HG03469 (cell line): ENCODE results near the gene IFT52.
"Not testable (repeated sequence)": the region's sequence is repeated elsewhere in the genome, so short reads cannot be mapped to it uniquely, and the experiment has no call there.

Experiments used
- ATAC-seq: cut with Tn5 transposase; IDR thresholded peaks from one replicate; pipeline ENCODE4 v1.9.1; 2021; ENCODE audit warnings: mild to moderate bottlenecking, moderate library complexity, moderate number of reproducible peaks; ENCODE audit not compliant: unreplicated experiment

Gene IFT52

DNA sequence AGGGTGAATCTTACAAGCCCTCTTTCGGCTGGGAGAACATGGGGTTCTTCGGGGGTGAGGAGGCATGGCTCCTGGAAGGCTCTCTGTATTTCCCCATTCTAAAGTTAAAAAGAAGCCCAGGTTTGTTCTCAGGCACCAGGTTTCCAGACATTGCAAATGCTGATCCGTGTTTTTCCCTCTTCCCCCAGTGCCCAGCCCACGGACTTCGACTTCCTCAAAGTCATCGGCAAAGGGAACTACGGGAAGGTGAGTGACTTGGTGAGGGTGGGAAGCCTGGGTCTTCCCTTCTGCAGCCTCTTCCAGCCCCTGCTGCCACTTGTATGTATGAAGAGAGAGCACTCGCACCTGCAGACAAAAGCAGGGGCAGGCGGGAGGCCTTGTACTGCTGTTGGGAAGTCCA, 23.3 kb upstream of the IFT52 start:
- ATAC-seq: no peak

DNA sequence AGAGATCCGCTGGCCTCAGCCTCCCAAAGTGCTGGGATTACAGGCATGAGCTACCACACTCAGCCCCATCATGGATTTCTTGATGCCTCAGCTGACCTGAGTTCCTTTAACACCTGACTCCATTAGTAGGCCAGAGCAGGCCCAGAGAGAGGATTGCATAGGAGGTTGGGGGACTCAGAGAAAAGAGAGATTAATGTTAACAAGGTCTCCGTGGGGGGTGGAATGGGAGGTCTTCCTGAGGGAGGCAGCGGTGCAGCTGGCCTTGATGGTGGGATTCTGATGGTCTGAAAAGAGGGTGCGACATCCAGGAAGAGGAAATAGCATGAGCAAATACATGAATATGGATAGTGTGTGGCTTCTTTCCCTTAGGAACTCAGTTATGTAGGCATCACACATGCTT, 22.0 kb upstream of the IFT52 start:
- ATAC-seq: no peak

DNA sequence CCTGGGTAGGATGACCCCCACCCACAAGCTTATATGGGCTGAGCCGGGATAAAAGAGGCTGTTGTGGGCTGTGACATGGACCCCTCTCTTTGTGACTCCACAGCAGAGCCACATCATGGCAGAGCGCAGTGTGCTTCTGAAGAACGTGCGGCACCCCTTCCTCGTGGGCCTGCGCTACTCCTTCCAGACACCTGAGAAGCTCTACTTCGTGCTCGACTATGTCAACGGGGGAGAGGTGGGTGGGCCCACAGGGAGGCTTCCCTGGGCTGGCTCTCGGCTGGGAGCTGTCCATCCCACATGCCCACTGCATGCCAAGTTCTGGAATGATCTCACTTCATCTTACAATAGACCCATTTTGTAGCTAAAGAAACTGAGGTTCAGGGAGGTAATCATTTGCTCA, 21.5 kb upstream of the IFT52 start:
- no peak for ATAC-seq

DNA sequence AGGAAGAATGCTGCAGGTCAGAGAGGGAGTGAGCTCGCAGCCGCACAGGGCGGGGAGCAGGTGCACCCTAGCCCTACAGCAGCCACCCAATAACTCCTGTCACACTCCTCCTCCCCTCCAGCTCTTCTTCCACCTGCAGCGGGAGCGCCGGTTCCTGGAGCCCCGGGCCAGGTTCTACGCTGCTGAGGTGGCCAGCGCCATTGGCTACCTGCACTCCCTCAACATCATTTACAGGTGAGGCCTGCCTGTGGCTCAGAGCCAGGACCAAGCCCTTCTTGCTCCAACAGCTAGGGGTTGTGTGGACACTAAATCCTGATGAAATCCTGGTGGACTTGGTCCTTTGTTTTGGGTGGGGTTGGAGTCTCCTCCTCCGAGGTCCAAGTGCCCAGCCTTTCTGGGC, 20.2 kb upstream of the IFT52 start:
- no peak for ATAC-seq

DNA sequence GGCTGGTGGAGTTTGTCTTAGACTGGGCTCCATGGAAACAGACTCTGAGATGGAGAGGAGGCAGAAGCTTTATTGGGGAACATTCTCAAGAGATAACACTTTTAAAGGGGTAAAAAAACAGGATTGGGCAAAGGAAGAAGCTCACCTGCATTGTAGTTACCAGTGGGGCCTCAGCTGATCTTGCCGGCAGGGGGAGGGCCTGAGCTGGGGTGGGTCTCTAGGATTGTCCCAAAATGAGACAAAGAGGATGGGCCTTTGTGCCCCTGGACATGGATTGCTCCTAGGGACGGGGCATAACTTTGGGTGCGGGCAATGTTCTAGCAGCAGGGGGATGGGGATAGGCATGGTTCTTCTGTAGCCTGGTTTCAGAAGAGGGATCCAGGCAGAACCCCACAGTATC, 19.4 kb upstream of the IFT52 start:
- ATAC-seq: no peak

GRCh38 chr20:43571771-43572170, 19.0 kb upstream of the IFT52 start:
- no peak for ATAC-seq

GRCh38 chr20:43572891-43573290, 17.8 kb upstream of the IFT52 start:
- no peak for ATAC-seq

GRCh38 chr20:43576108-43576507, 14.6 kb upstream of the IFT52 start:
- ATAC-seq: no peak

DNA sequence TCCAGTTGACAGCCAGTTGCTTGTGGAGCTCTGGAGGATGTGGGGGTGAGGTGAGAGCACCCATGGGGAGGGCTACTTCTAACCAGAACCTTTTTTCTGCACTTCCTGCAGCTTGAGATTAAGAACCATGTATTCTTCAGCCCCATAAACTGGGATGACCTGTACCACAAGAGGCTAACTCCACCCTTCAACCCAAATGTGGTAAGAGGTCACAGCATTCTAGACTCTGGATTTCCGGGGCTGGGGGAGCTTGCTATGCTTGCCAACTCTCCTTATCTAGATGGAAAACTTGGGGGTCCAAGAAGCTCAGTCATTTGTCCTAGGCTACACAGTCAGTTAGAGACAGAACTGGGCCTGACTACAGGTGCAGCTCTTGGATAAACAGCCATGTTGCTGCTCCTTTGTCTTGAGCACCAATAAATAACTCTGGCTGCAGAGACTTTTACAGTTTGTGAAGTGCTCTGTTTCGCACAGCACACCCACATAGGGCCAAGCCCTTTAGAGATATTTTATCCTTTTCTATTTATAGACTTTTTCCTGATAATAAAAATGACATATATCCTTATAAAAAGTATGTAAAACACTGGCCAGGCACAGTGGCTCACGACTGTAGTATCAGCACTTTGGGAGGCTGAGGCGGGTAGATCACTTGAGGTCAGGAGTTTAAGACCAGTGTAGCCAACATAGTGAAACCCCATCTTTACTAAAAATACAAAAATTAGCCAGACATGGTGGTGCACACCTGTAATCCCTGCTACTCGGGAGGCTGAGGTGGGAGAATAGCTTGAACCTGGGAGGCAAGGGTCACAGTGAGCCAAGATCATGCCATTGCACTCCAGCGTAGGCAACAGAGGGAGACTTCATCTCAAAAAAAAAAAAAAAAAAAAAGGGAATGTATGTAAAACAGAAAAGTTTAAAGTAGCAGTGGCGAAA, 10.6 kb upstream of the IFT52 start:
- no peak for ATAC-seq

GRCh38 chr20:43583133-43583864, 7.4 kb upstream of the IFT52 start:
- no peak for ATAC-seq

GRCh38 chr20:43583982-43584432, 6.7 kb upstream of the IFT52 start:
- ATAC-seq: no peak

DNA sequence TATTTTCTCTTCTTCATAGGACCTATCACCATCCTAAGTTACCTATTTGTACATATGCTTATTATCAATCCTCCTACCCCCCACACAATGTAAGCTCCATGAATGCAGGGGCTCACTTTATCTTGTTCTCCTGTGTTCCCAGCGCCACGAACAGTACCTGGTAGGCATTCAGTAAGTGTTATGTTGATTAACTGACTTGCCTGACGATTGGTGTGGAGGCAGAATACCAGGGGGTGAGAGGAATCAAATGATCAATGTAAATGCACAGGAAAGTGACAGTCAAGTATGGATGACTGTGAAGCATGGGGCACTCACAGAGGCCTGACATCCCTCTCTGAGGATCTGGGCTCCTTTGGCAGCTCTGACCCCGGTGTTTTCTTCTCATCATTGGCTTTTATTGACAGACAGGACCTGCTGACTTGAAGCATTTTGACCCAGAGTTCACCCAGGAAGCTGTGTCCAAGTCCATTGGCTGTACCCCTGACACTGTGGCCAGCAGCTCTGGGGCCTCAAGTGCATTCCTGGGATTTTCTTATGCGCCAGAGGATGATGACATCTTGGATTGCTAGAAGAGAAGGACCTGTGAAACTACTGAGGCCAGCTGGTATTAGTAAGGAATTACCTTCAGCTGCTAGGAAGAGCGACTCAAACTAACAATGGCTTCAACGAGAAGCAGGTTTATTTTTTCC, 6.1 kb upstream of the IFT52 start:
- ATAC-seq: no peak

DNA sequence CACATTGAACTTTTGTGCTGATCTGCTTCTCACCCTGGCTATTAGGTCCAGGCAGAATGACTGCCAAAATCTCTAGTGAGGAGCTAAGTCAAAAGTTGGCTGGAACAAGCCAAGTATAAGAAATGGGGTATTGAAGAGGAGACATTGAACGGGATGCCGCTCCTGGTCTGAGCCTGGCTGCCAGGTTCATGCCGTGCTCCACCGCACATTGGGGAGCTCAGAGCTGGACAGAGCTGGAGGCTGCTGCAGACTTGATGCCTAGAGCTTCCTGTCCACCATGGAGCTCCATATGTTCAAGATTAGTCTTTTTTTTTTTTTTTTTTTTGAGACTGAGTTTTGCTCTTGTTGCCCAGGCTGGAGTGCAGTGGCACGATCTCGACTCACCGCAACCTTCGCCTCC, 4.1 kb upstream of the IFT52 start:
- ATAC-seq: no peak

DNA sequence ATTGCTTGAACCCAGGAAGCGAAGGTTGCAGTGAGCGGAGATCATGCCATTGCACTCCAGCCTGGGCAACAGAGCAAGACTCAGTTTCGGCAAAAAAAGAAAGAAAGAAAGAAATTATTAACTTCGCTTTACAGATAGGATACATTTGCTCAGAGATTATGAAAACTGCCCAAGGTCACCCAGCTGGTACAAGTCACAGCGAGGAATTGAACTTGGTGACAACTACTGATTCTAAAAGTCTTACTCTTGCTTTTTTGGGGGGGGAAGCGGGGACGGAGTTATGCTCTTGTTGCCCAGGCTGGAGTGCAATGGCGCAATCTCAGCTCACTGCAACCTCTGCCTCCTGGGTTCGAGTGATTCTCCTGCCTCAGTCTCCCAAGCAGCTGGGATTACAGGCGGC, 2.2 kb upstream of the IFT52 start:
- ATAC-seq: not testable (repeated sequence)

GRCh38 chr20:43590036-43590391, 723 bp upstream of the IFT52 start:
- ATAC-seq: no peak

DNA sequence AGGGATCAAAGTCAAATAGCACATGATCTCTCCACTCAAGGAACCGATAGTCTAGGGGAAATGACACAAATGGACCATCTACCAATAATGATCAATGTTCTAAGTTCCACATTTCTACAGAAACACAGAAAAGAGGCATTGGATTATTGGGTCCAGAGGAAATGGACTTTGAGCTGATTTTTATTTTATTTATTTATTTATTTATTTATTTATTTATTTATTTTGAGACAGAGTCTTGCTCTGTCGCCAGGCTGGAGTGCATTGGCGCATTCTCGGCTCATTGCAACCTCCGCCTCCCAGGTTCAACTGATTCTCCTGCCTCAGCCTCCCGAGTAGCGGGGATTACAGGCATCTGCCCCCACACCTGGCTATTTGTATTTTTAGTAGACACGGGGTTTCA, 11.2 kb downstream of the IFT52 start:
- not testable (repeated sequence) for ATAC-seq

DNA sequence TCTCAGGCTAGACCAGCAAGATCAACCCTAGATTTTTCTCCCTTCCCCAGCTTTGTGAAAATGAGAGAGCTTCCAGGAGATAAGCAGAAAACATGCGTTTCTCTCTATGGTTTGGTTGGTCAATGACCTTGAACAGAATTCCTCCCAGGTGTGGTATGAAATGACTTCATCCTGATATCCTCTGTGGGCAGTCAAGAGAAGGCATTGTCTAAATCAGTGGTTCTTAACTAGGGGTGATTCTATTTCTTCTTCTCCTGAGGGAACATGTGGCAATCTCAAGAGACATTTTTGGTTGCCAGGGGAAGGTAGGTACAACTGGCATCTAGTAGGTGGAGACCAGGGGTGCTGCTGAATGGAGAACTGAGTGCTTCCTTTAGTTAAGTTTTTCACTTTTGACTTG, 12.4 kb downstream of the IFT52 start:
- no peak for ATAC-seq

- no peak for ATAC-seq
Measured at GRCh38 chr20:43605715-43606114, 15.0 kb downstream of the IFT52 start.

DNA sequence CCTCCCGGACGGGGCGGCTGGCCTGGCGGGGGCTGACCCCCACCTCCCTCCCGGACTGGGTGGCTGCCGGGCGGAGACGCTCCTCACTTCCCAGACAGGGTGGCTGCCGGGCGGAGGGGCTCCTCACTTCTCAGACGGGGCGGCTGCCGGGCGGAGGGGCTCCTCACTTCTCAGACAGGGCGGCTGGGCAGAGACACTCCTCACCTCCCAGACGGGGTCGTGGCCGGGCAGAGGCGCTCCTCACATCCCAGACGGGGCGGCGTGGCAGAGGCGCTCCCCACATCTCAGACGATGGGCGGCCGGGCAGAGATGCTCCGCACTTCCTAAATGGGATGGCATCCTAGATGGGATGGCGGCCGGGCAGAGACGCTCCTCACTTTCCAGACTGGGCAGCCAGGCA, 16.5 kb downstream of the IFT52 start:
- ATAC-seq: not testable (repeated sequence)

- no peak for ATAC-seq
Measured at GRCh38 chr20:43631598-43631997, 40.9 kb downstream of the IFT52 start.

DNA sequence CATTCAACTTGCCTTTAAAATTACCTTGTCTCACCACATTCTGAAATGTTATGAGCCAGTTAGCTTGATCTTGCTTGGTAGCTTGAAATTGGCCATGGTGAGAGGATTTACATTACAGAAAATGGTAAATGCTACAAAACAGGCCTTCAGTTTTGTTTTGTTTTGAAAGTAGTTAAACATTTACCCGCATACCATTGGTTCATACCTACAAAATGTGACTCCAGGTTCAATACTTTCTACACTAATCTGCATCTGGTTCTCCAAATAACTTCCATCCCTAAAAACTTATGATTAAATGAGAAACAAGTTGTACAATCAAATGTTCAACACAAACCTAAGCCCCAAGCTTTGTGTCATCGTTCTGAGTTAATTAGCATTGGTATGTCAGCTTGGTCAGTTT, 45.7 kb downstream of the IFT52 start:
- ATAC-seq: no peak

- ATAC-seq: no peak
Measured at GRCh38 chr20:43642548-43642947, 51.8 kb downstream of the IFT52 start.
